Parathyroid adenoma (tissue), 2 donors: ENCODE results near the gene RARRES2.

Source experiments
- H2AFZ ChIP-seq: fragments of 300-600 bp; sonication (generic); one replicate; pipeline ENCODE4 v1.7.0; 2017; ENCODE audit warnings: antibody characterized with exemption, mild to moderate bottlenecking
- H3K27ac ChIP-seq: fragments of 300-600 bp; sonication (generic); one replicate; pipeline ENCODE4 v1.7.0; 2017
- H3K27me3 ChIP-seq: fragments of 300-600 bp; sonication (generic); one replicate; pipeline ENCODE4 v1.7.0; 2017; ENCODE audit warnings: low read length; ENCODE audit not compliant: control insufficient read depth, insufficient read depth
- H3K36me3 ChIP-seq: fragments of 300-600 bp; sonication (generic); one replicate; pipeline ENCODE4 v1.7.0; 2017; ENCODE audit warnings: low read length; ENCODE audit not compliant: control insufficient read depth, insufficient read depth
- H3K4me1 ChIP-seq: fragments of 300-600 bp; sonication (generic); one replicate; pipeline ENCODE4 v1.7.0; 2017; ENCODE audit warnings: control low read depth
- H3K4me2 ChIP-seq: fragments of 300-600 bp; sonication (generic); one replicate; pipeline ENCODE4 v1.7.0; 2017; ENCODE audit warnings: low read length
- H3K4me3 ChIP-seq: fragments of 300-600 bp; sonication (generic); one replicate; pipeline ENCODE4 v1.7.0; 2017; ENCODE audit warnings: low read depth, low read length
- H3K79me2 ChIP-seq: fragments of 300-600 bp; sonication (generic); one replicate; pipeline ENCODE4 v1.7.0; 2017; ENCODE audit warnings: control low read depth
- H3K9ac ChIP-seq: fragments of 300-600 bp; sonication (generic); one replicate; pipeline ENCODE4 v1.7.0; 2017; ENCODE audit warnings: mild to moderate bottlenecking
- H3K9me3 ChIP-seq: fragments of 300-600 bp; sonication (generic); one replicate; pipeline ENCODE4 v1.7.0; 2017; ENCODE audit warnings: low read length; ENCODE audit not compliant: control insufficient read depth
- CTCF ChIP-seq: fragments of 300-600 bp; sonication (generic); IDR thresholded peaks from one replicate; pipeline ENCODE4 v1.7.0; 2017; ENCODE audit warnings: antibody characterized with exemption, mild to moderate bottlenecking
- donor health status: primary hyperparathyroidism.

Gene RARRES2

GRCh38 chr7:150344299-150344698 is 2.9 kb upstream of the RARRES2 start:
- Histone ChIP-seq H3K27me3 (no peaks in the 10 kb centered on the region), H3K36me3 (no peaks in the 10 kb centered on the region), H3K79me2 (no peaks in the 10 kb centered on the region), H3K27ac (no peak overlapping the region), H3K4me1 (peaks cover 10% of the 10 kb centered on the region), H3K4me2 (no peak overlapping the region), H3K9ac (no peak overlapping the region), H2AFZ (no peak overlapping the region), H3K4me3 (no peak overlapping the region), H3K9me3 (no peaks in the 10 kb centered on the region)
- no peak for TF ChIP-seq CTCF

DNA sequence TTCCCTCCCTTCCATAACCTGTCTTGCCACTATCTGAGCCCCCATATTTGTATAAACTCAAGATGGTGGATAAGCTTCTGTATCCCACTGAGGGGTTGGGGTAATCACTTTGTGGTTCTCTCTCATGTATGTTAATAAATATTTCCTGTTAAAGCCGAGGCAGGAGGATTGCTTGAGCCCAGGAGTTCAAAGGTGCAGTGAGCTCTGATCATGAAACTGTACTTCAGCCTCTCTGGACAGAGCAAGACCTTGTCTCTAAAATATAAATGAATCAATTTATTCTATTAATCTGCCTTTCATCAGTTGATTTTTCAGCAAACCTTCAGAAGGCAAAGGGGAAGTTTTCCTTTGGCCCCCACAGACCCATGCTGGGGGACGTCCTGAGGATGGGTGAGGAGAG is 1.8 kb upstream of the RARRES2 start:
- no peak overlapping the region for H3K4me2 ChIP-seq
- no peak overlapping the region for H2AFZ ChIP-seq
- H3K4me1 ChIP-seq = peaks cover 14% of the 10 kb centered on the region
- no peaks in the 10 kb centered on the region for H3K79me2 ChIP-seq
- no peaks in the 10 kb centered on the region for H3K27me3 ChIP-seq
- no peak overlapping the region for H3K4me3 ChIP-seq
- no peak for TF ChIP-seq CTCF
- no peak overlapping the region for H3K9ac ChIP-seq
- no peaks in the 10 kb centered on the region for H3K9me3 ChIP-seq
- H3K36me3 ChIP-seq = no peaks in the 10 kb centered on the region
- H3K27ac ChIP-seq = no peak overlapping the region

- TF ChIP-seq CTCF = no peak
- Histone ChIP-seq H3K27ac (peak overlapping the region; percentile 37), H2AFZ (peak overlapping the region; percentile 72), H3K9ac (no peak overlapping the region), H3K79me2 (no peaks in the 10 kb centered on the region), H3K4me1 (peaks cover 14% of the 10 kb centered on the region), H3K27me3 (no peaks in the 10 kb centered on the region), H3K4me2 (peak overlapping the region; percentile 62), H3K4me3 (peak overlapping the region; percentile 42), H3K36me3 (no peaks in the 10 kb centered on the region), H3K9me3 (no peaks in the 10 kb centered on the region)
Observed at GRCh38 chr7:150342121-150342408, 636 bp upstream of the RARRES2 start.

DNA sequence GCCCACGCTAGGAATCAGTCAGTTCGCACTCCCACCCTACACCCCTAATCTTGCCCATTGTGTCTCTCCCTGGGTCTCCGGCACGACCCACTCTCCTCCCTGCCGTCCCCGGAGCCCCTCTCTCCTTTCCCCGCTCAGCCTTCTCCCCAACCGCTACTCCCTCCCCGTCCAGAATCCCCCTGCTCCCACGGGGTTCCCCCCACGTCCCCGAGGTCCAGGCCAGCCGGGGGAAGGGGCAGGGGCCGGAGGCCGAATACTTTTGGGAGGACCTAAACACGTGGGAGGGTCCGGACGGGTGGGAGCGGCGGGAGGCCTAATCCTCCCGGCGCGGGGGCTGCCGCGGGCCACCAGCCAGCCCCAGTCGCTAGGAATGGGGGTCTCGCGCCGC is 560 bp downstream of the RARRES2 start:
- peak overlapping the region; percentile 9 for H3K9ac ChIP-seq
- H3K27me3 ChIP-seq = no peaks in the 10 kb centered on the region
- peaks cover 16% of the 10 kb centered on the region for H3K4me1 ChIP-seq
- no peaks in the 10 kb centered on the region for H3K79me2 ChIP-seq
- TF ChIP-seq CTCF = no peak
- no peaks in the 10 kb centered on the region for H3K36me3 ChIP-seq
- H2AFZ ChIP-seq = peak overlapping the region; percentile 71
- peak overlapping the region; percentile 80 for H3K4me2 ChIP-seq
- H3K4me3 ChIP-seq = peak overlapping the region; percentile 77
- H3K27ac ChIP-seq = peak overlapping the region; percentile 78
- no peaks in the 10 kb centered on the region for H3K9me3 ChIP-seq

GRCh38 chr7:150340024-150340749 is 1.2 kb downstream of the RARRES2 start:
- peaks cover 18% of the 10 kb centered on the region for H3K4me1 ChIP-seq
- no peak overlapping the region for H3K9ac ChIP-seq
- H3K79me2 ChIP-seq = no peaks in the 10 kb centered on the region
- no peaks in the 10 kb centered on the region for H3K36me3 ChIP-seq
- no peak for TF ChIP-seq CTCF
- no peaks in the 10 kb centered on the region for H3K27me3 ChIP-seq
- H3K27ac ChIP-seq = peak overlapping the region; percentile 78
- peak overlapping the region; percentile 80 for H3K4me2 ChIP-seq
- no peaks in the 10 kb centered on the region for H3K9me3 ChIP-seq
- H2AFZ ChIP-seq = peak overlapping the region; percentile 71
- H3K4me3 ChIP-seq = peak overlapping the region; percentile 77
